Renal cortical epithelial cell (primary cell): ENCODE results near the gene FNDC4. TPM values are rescaled to one million over a fixed set of nuclear protein-coding genes. Genes with fewer than 3 reads are reported as not detected.

Experiments used
- DNase-seq: peaks from one replicate; pipeline ENCODE4 v3.0.0-alpha.2; 2011; ENCODE audit warnings: low read depth
- total RNA-seq: library from RNA; depleted of rRNA; stranded (reverse); fragments of >200 nt; gene quantifications from 2 replicates; pipeline ENCODE4 v1.2.3, GENCODE V29; 2014

Gene FNDC4
- total RNA-seq, 1 donor from 2014 or later: 25.6 TPM

DNA sequence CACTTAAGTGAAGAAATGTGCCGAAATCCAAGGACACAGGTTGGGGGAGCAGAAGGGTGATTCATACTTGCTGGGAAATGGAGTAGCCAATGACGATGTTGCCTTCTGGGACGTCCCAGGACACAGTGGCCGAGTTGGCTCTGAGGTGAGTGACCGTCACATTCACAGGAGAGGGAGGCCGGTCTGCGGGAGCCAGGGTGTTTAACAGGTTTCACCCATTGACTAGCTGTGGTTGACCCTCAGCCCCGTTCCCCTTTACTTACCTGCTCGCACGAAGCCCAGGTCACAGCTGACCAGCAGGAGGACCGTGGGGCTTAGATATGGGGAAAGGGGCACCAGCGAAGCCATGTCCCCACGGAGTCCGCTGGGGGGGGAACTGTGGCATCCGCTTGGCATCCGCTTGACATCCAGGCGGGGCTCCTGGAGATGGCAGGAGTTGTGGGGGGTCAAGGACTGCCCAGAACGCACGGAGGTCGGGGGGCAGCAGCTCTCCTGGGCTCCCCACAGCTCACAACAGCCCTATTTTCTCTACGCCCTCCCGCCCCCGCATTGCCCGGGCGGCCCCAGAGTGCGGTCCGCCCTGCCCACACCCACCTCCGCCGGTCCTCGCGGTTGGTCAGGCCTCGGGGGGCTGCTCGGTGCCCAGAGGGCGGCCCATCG is 586 bp downstream of the FNDC4 start:
- DNase-seq: peak; percentile 23

- no peak for DNase-seq
These were observed 1.1 kb downstream of the FNDC4 start for GRCh38 chr2:27493948-27494283.

DNA sequence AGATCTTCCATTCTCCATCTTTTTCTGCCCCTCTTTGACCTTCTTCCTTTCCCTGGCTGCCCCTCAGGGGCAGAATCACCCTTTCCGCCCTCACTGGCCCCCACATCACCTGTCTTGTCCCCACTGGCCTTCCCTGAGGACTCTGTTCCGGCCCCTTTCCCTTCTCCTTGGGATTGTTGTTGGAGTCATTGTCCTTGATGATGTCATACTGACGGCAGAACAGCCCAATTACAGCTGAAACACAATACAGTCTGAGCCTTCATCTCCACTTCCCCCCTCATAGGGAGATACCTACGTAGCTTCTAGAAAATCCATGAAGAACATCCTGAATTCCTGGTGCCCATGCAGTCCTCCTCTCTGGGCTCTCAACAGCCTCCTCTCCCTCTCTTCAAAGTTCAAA is 2.4 kb downstream of the FNDC4 start:
- DNase-seq: no peak

GRCh38 chr2:27489498-27490397 is 5.3 kb downstream of the FNDC4 start, which contains the start of gene IFT172:
TSS of gene IFT172 (minus strand) at chr2:27489743. CDS start at chr2:27489653, 90 bp downstream.
- DNase-seq: peak; percentile 99

GRCh38 chr2:27489118-27489497 is 5.9 kb downstream of the FNDC4 start:
- peak; percentile 32 for DNase-seq

DNA sequence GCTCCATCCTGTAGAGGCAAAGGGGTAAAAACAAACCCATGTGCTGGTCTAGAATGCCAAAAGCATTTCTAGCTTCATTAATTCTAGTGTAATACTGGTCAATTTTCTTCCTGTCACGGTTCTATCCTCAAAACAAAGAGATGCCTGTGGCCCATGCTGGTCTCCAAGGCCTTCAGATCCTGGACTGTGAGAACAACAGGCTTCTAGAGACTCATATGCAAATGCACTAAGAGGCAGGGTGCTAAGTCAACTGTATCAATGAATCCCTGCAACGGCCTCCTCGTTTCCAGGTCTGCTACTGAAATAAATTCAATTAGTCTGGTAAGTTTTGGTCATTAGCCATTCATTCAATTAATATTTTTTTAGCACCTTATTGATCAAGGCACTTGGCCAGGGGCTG is 9.5 kb downstream of the FNDC4 start:
- DNase-seq: no peak

- DNase-seq: no peak
These were observed 23.0 kb downstream of the FNDC4 start for GRCh38 chr2:27471961-27472360.

- DNase-seq: no peak
These were observed 30.6 kb downstream of the FNDC4 start for GRCh38 chr2:27464443-27464842.

GRCh38 chr2:27461118-27461517 is 33.9 kb downstream of the FNDC4 start:
- no peak for DNase-seq

DNA sequence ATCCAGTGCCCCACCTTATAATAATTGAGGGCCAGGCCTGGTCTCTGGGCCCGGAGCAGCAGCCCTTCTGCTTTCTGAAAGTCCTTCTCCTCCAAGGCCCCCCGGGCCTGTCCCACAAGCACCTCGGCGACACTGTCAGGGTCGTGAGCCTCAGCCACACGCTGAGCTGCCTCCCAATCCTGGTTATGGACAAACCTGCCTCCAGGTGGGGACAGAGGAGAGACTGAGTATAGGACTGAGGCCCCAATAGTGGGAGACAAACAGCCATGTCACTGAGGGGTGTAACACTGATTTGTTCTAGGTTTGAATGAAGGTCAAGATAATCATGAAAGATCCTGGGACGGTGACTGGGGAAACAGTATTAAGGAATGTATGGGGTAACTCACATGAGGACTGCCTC is 41.0 kb downstream of the FNDC4 start:
- no peak for DNase-seq

GRCh38 chr2:27451095-27451494 is 43.9 kb downstream of the FNDC4 start:
- DNase-seq: no peak

DNA sequence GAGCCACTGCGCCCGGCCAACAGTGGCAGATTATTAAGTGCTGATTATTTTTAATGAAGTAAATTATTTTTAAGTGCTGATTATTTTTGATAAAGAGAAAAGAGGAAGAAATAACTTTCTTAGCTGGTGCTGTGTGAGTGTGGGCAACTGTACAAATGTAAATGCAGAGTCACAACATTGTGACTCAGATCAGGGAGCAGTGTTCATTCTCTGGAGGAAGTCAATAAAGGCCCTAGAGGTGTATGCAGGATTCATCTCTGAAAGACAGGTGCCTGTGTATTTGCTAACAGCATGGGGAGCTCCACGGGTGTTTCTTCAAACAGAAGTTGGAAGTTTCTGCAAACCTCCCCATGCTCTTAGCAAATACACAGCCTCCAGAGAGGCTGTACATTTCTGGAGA is 46.6 kb downstream of the FNDC4 start:
- DNase-seq: no peak

GRCh38 chr2:27446057-27446456 is 48.9 kb downstream of the FNDC4 start:
- DNase-seq: peak; percentile 41

DNA sequence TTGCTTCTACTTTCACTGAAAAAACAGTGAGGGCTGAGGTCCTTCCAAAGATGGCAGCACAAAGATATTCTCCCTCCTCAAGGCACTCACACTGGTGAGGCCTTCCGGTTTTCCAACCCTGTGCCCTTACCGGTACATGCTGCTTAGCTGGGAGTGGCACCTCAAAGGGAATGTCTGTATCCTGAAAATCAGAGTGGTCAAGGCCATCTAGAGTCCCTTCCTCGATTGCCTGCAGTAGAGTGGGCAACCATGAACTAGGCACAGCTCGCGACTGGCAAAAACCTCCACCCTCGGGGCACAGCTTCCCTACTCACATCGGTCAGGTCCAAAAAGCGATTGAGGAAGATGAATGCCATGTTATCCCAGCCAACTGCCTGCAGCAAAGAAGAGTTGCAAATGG is 49.4 kb downstream of the FNDC4 start:
- DNase-seq: no peak

- DNase-seq: no peak
These were observed 49.8 kb downstream of the FNDC4 start for GRCh38 chr2:27445155-27445554.

- DNase-seq: no peak
These were observed 52.1 kb downstream of the FNDC4 start for GRCh38 chr2:27442920-27443282.

DNA sequence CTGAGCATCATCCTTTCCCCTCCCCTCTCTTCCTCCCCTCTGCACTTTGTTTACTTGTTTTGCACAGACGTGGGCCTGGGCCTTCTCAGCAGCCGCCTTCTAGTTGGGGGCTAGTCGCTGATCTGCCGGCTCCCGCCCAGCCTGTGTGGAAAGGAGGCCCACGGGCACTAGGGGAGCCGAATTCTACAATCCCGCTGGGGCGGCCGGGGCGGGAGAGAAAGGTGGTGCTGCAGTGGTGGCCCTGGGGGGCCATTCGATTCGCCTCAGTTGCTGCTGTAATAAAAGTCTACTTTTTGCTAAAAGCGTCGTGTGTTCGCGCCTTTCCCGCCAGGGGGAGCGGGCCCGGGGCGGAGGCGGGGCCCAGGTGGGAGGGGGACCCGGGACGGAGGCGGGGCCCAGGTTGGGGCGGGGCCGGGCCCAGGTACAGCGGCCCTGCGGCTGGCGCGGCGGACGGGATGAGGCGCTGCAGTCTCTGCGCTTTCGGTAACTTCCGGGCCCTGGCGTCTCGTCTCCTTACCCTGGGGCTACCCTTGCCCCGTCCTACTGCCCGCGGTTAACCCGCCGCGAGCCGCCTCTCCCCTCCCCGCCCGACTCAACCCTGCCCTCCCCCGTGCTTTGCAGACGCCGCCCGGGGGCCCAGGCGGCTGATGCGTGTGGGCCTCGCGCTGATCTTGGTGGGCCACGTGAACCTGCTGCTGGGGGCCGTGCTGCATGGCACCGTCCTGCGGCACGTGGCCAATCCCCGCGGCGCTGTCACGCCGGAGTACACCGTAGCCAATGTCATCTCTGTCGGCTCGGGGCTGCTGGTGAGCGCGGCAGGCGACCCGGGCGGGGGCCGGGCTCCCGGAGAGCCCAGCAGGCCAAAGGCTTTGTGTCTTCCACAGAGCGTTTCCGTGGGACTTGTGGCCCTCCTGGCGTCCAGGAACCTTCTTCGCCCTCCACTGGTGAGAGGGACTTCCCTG is 52.8 kb downstream of the FNDC4 start, which contains the start of gene KRTCAP3:
KRTCAP3 (plus strand) TSS at position 424 of the 962 bp plus-strand sequence; CDS start at position 456, 32 bp downstream.
- no peak for DNase-seq

Other genes with a start within 250 kb of the FNDC4 start
- 0.10 TPM in 1 of 2 replicates, not detected in the other for gene SLC30A3, start 232.2 kb downstream of the FNDC4 start, total RNA-seq
- not detected in 2 replicates for gene DNAJC5G, start 219.8 kb downstream of the FNDC4 start, total RNA-seq
- gene TRIM54, start 212.8 kb downstream of the FNDC4 start, total RNA-seq: 0.17 TPM in 1 of 2 replicates, not detected in the other
- gene UCN, start 186.8 kb downstream of the FNDC4 start, total RNA-seq: 0.70 TPM in 1 of 2 replicates, not detected in the other
- gene MPV17, start 172.1 kb downstream of the FNDC4 start, total RNA-seq: 30.0 and 42.6 TPM in 2 replicates
- 32.1 and 40.2 TPM in 2 replicates for gene GTF3C2, start 138.4 kb downstream of the FNDC4 start, total RNA-seq
- 26.9 and 27.8 TPM in 2 replicates for gene EIF2B4, start 124.9 kb downstream of the FNDC4 start, total RNA-seq
- 94.9 and 125 TPM in 2 replicates for gene SNX17, start 124.6 kb downstream of the FNDC4 start, total RNA-seq
- gene ZNF513, start 114.5 kb downstream of the FNDC4 start, total RNA-seq: 9.2 and 11.3 TPM in 2 replicates
- 113 and 119 TPM in 2 replicates for gene PPM1G, start 85.6 kb downstream of the FNDC4 start, total RNA-seq
- gene NRBP1, start 66.6 kb downstream of the FNDC4 start, total RNA-seq: 117 and 126 TPM in 2 replicates
- gene KRTCAP3, start 52.8 kb downstream of the FNDC4 start, total RNA-seq: 0.85 and 3.5 TPM in 2 replicates
- 12.2 and 34.6 TPM in 2 replicates for gene IFT172, start 5.5 kb downstream of the FNDC4 start, total RNA-seq
- gene GCKR, start 1.6 kb upstream of the FNDC4 start, total RNA-seq: 1.4 and 1.6 TPM in 2 replicates
- gene ZNF512, start 87.8 kb upstream of the FNDC4 start, total RNA-seq: 10.2 and 48.0 TPM in 2 replicates
- 0.69 and 3.8 TPM in 2 replicates for gene CCDC121, start 133.8 kb upstream of the FNDC4 start, total RNA-seq
- gene GPN1, start 133.8 kb upstream of the FNDC4 start, total RNA-seq: 76.8 and 86.5 TPM in 2 replicates
- 15.3 and 31.9 TPM in 2 replicates for gene SUPT7L, start 168.4 kb upstream of the FNDC4 start, total RNA-seq
- gene SLC4A1AP, start 168.7 kb upstream of the FNDC4 start, total RNA-seq: 30.2 and 39.1 TPM in 2 replicates